HG03521 (cell line): ENCODE data around the gene TPSD1.
"Not testable (repeated sequence)": the region's sequence is repeated elsewhere in the genome, so short reads cannot be mapped to it uniquely, and the experiment has no call there.

Source experiments
- ATAC-seq: cut with Tn5 transposase; IDR thresholded peaks from one replicate; pipeline ENCODE4 v1.9.1; 2021; ENCODE audit warnings: mild to moderate bottlenecking, moderate library complexity; ENCODE audit not compliant: unreplicated experiment

The TPSD1 gene

DNA sequence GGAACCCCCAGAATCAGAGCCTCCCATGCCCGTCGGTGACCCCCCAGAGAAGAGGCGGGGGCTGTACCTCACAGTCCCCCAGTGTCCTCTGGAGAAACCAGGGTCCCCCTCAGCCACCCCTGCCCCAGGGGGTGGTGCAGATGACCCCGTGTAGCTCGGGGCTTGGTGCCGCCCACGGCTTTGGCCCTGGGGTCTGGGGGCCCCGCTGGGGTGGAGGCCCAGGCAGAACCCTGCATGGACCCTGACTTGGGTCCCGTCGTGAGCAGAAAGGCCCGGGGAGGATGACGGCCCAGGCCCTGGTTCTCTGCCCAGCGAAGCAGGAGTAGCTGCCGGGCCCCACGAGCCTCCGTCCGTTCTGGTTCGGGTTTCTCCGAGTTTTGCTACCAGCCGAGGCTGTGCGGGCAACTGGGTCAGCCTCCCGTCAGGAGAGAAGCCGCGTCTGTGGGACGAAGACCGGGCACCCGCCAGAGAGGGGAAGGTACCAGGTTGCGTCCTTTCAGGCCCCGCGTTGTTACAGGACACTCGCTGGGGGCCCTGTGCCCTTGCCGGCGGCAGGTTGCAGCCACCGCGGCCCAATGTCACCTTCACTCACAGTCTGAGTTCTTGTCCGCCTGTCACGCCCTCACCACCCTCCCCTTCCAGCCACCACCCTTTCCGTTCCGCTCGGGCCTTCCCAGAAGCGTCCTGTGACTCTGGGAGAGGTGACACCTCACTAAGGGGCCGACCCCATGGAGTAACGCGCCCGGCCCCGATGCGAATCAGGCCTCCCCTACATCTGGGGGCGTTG, 34.8 kb upstream of the TPSD1 start:
- ATAC-seq: no peak

DNA sequence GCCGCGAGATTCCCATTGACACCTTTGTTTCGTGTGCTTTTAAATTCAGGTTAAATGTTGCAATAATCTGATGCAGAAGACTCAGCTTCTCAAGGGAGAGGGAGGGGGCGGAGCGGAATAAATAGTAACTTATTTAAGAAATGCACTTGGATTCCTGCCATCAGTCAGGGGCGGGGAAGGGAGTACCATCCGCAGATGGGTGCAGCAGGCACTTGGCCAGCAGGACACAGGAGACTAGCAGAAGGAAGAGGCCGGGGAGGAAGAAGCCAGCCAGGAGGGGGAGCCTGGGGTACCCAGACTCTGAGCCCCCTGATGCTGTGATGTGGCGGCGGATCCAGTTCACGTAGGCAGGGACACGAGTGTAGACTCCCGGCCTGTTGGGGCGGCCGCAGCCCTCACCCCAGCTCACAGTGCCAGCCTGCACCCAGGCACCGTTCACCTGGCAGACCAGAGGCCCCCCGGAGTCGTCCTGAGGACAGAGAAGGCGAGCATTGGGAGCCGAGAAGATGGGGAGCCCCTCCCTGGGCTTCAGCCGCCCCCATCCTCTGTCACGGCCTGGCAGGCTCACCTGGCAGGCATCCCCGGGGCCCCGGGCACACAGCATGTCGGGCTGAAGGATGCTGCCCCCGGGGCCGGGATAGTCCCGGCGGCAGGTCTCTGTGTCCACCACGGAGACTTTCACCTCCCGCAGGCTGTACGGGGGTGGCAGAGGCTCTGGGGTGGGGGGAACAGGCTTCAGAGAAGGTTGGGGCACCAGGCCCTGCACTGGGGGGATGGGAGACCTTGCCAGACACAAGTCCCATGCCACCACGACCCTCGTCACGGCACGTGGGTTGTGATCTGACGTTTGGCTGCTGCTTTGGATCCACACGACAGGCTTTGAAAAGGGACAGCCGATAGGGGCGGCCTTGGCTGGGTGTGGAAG, 34.0 kb upstream of the TPSD1 start:
- ATAC-seq: no peak

DNA sequence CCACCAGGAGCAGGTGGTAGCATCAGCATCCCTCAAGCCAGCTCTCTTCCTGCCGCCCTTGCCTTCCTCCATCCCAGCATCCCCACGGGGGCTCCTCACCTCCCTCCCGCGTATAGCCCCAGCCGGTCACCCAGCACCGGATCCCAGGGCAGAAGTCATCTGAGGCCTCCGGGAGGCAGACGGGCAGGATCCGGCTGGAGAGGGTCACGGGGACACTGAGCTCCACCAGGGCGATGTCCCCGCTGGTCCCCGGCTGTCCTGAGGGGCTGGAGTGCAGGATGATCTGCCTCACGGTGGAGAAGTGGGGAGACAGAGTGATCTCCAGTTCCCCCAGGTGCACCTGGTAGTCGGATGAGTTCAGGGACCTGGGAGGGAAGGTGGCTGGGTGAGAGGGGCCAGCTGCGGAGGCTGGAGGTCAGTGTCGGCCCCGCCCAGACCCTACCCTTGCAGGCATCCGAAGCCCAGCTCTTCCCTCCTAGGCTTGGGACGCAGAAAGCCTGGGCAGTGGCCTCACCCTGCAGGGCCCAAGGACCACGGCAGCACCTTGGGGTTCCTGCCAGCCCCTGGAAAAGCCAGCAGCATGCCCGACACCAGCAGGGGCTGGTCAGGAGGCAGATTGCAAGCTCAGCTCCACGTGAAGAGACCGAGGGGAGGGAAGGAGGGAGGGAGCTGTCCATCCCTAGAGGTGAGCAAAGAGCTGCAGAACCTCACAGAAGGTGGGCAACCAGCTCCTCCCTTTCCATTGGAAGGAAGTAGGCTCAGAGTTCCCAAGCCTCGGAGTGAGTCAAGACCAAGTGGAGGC, 33.1 kb upstream of the TPSD1 start:
- ATAC-seq: no peak

DNA sequence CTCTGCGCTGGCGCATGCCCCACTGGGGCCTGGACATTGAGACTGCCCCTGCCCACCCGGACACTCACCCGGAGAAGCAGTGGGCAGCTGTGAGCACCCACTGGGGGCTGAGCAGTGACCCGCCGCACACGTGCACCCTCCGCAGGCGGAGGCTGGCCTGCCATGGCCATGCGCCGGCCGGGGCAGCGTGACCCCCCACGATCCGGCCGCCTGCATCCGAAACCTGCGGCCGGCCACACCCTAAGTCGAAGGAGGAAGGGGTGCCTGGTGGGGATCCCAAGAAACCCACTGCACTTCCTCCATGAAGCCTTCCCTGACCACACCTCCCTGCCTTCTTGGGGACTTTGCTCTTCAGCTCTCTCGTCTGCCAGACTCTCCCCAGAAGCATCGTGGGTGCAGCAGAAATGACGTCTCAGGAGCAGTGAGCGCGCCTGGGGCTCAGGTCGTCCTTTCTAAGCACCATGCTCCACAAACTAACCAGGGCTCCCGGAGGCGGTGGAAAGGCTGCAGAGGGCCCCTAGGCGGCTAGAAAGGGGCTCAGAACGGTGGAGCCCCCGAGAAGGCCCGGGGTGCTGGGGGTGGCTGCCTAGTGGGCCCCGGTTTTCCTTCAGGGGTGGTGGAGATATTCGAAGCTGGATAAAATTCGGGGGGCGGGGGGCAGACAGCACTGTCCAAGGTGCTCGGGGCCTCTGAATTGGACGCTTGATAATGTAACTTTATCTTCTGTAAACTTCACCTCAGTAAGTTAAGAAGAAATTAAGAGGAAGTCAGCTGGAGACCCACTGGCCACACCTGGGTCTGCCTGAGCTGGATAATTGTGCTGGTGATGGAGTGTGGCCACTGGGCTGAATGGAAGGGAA, 32.3 kb upstream of the TPSD1 start:
- ATAC-seq: no peak

DNA sequence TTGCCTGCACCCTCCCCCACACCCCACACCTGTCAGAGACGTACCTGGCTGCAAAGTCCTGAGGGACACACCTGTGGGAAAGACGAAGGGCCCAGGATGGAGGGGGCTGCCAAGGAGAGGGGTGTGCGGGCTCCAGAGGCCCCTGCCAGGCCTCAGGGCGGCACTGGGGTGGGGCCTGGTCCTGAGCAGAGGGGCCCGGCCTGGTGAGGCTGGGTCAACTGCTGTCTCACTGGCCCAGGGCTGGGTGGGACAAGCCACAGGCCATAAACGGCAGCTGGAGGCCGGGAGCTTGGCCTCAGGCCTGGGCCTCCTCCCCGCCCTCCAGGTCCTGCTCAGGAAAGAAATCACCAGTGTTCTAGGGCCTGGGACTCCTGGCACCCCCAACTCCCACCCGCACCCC, 31.3 kb upstream of the TPSD1 start:
- ATAC-seq: no peak

DNA sequence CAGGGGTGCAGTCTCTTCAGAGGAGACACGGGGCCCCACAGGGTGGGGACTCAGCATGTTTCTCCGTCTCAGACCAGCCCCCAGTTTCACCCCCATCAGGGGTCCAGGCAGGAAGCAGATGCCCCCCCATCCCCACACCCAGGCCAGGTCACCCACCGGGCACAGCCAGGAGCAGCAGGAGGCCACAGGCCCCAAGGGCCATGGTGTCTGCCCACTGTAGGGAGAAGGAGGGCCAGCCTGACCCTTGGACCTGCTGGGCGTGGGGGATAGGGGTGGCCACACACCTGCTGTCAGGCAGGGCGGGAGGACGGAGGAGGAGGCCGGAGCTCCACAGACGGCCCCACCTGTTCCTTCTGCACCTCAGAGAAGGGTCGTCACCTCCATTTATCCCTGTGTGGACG, 30.8 kb upstream of the TPSD1 start, which contains the start of gene TPSG1:
Gene TPSG1, minus strand, starts transcription at position 218 of the 401 bp plus-strand sequence. Its CDS starts 16 bp downstream, at position 202.
- no peak for ATAC-seq

DNA sequence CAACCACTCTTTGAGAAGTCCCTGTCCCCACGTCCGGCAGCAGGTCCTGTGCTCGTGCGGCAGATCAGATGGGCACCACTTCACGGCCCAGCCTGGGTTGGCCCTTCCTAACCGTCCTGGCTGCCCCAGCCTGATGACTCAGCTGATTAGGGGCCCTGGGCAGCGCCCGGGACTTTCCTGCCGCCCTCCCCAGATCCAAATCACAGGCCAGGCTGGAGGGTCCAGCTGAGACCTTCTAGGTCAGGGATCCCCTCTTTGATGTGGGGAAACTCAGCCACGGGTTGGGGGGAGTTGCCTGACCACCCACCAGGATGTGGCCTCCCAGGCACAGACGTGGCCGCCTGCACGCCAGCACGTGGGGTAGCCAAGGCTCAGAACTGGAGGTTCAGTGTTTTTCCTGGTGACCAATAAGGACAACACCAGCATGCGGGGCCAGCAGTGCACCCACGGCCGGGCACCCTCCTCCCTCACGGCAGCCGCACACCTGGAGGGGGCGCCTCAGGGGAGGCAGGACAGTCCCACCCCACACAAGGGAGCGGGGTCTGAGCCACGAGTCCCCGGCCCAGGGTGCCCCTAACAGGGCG, 30.0 kb upstream of the TPSD1 start:
- not testable (repeated sequence) for ATAC-seq

DNA sequence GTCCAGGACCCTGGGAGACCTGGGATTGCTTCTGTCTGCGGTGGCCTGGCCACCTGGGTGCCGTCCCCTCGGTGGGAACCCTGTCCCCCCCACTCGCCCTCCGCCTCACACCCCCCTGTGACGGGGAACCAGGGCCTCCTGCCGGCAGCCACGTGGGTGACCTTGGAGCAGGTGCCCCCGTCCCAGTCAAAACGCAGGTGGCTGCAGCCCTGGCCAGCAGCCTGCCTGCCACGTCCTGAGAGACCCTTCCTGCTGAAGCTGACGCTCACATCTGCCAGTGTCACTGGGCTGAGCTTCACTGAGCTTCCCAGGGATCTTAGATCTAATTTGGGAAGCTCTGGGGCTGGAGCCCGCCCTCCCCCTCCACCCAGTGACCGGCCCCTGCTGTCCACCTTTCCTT, 29.2 kb upstream of the TPSD1 start:
- not testable (repeated sequence) for ATAC-seq

DNA sequence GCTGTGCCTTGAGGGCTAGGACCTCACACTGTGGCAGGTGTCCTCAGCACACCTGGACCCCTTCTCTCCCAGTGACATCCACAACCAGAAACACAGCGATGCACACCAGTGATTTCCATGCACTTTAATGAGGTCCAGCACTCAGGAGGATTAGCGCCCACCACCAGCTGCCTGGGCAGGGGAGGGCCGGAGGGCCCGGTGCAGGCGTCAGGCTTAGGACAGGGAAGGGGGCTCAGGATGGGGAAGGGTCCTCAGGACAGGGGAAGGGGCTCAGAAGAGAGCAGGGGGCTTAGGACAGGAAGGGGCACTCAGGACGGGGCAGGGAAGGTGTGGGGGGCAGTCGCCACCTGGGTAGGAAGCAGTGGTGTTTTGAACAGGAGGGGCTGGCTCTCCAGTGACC, 27.6 kb upstream of the TPSD1 start:
- not testable (repeated sequence) for ATAC-seq

DNA sequence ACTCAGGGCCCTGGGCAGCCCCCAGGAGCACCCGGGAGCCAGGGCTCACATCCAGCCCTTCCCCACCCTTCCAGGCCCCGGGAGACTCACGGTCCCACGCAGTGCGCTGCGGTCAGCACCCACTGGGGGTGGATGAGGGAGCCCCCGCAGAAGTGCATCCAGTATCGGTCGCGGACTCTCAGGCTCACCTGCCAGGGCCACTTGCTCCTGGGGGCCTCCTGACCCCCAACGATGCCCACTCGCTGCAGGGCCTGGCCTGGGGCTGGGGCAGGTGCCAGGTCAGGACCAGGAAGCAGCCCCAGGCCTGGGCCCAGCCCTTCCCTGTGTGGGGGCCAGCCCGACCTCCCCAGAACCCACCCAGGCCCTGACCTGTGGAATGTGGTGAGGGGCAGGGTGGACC, 26.4 kb upstream of the TPSD1 start:
- ATAC-seq: not testable (repeated sequence)

DNA sequence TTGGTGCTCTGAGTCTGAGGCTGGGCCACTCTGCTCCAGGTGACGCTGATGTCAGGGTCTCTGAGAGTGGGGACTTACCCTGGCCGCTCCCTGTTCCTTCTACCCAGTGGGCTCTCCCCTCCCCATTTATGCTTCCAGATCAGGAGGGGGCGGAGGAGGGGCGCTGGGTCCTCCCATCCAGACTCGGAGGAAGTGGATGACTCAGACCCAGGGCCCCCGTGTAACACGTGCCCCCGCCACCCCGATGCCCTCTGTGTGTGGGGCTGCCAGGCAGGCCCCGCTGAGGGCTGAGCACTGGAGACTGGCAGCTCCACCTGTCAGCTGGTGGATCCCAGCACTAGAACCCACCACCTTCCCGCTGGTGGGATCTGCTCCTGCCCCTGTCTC, 25.8 kb upstream of the TPSD1 start, which contains the start of gene TPSB2:
Gene TPSB2, minus strand, starts transcription at position 101 of the 387 bp plus-strand sequence. CDS start 233 bp downstream, outside the sequence.
- ATAC-seq: not testable (repeated sequence)

DNA sequence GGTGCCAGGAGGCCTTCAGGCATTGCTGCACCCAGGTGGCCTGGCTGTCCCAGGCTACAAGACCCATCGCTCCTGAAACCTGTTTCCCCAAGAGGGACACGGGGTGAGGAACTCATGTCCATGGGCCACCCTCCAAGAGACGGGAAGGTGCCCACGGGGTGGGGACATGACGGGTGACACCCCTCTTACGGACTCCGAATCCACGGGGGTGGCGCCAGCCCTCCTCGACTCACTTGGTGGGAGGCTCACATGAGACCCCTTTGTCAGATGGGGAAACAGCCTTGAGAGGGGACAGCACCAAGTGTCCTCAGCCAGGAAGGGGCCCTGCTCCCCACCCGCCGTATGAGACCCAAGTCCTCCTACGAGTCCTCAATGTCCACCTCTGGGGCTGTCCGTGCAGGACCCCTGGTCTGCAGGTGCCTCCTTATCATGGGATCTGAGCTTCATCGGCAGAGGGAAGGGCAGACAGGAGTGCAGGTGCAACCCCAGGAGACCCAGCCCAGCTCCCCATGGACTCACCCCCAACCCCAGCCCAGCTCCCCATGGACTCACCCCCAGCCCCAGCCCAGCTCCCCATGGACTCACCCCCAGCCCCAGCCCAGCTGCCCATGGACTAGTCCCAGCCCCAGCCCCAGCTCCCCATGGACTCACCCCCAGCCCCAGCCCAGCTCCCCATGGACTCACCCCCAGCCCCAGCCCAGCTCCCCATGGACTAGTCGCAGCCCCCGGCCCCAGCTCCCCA, 25.2 kb upstream of the TPSD1 start:
- not testable (repeated sequence) for ATAC-seq

DNA sequence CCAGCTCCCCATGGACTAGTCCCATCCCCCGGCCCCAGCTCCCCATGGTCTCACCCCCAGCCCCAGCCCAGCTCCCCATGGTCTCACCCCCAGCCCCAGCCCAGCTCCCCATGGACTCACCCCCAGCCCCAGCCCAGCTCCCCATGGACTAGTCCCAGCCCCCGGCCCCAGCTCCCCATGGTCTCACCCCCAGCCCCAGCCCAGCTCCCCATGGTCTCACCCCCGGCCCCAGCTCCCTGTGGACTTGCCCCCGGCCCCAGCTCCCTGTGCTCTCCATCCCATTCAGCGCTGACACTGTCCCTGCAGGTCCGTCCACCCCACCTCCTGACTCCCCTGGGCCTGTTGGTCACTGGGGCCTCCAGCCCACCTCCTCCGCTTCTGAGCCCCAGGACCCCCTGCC, 24.6 kb upstream of the TPSD1 start:
- not testable (repeated sequence) for ATAC-seq

DNA sequence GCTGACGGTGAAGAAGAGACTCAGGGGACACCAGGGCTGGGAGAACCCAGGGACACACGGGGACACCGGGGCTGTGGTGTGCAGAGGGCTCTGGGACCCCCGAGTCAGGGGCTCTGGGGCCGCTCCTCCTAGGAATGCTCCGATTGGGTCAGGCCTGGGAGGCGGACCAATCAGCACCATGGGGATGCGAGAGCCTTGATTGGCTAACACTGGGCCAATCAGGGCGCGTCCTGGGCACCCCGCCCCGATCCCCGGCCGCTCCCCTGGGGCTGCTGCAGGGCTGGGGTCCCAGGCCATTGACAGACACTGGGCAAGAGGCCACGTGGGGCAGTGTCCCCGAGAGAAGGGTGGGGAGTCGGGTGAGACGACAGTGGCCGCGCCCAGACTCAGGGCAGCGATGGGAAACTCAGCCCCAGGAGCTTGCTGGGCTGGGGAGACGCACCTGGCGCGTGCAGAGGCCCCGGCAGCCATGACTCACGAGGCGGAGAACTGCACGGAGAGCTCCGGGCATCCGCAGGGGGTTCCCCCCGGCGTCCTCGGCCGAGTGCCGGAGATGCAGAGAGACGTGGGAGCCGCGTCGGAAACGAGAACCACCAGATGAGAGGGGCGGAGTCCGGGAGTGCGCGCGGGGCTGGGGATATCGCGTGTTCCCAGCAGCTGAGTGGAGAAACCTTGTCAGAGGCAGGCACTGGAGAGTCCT, 23.7 kb upstream of the TPSD1 start:
- not testable (repeated sequence) for ATAC-seq

DNA sequence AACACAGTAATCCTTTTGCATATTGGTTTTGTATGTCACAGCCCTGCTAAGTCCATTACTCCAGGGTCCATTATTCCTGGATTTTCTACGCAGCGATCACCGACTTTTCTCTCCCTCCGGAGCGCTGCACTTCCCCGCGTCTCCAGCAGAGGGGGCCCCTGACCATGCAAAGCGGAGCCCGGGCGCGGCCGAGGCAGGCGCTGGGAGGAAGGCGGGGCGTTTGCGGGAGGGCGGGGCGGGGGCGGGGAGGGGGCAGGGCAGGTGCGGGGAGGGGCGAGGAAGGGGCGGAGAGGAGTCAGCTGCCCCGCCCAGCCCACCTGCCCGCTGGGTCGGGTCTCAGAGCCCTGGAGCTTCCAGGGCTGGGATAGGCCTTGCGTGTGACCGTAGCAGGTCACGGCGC, 19.2 kb upstream of the TPSD1 start:
- ATAC-seq: not testable (repeated sequence)

DNA sequence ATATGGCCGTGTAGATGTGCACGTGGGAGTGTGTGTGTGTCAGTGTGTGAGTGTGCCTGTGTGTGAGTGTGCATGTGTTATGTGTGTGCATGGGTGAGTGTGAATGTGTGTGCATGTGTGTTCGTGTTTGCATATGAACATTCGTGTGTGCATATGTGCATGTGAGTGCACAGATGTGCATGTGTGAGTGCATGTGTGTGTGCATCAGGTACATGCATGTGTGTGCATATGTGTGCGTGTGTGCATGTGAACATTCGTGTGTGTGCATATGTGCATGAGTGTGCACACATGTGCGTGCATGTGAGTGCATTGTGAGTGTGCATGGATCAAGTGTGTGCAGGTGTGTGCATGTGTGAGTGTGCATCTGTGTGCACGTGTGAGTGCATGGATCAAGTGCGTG, 17.9 kb upstream of the TPSD1 start:
- ATAC-seq: no peak

DNA sequence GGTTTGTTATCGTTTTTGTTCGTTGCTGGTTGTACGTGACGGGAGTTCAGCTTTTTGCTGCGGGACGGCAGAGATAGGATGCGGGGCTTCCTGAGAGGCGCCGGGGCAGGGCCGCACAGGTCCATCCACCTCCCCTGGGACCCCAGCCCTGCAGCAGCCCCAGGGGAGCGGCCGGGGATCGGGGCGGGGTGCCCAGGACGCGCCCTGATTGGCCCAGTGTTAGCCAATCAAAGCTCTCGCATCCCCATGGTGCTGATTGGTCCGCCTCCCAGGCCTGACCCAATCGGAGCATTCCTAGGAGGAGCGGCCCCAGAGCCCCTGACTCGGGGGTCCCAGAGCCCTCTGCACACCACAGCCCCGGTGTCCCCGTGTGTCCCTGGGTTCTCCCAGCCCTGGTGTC, 17.0 kb upstream of the TPSD1 start:
- ATAC-seq: not testable (repeated sequence)

DNA sequence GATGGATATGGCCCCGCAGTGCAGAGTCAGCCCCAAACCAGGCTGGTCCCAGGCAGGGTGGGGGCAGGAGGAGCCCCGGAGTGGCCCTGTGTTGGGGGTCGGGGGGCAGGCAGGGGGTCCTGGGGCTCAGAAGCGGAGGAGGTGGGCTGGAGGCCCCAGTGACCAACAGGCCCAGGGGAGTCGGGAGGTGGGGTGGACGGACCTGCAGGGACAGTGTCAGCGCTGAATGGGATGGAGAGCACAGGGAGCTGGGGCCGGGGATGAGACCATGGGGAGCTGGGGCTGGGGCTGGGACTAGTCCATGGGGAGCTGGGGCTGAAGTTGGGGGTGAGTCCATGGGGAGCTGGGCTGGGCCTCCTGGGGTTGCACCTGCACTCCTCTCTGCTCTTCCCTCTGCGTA, 16.3 kb upstream of the TPSD1 start:
- ATAC-seq: not testable (repeated sequence)
